Measurements from ENCODE around the gene UBAP1L.

The UBAP1L gene

GRCh38 chr15:65067317-65067644, 47.7 kb downstream of the UBAP1L start:
- no peak for DNase-seq (ENCODE audit: low read depth in 2 of 2, low spot score in 1 of 2)

- DNase-seq (ENCODE audit: low read depth in 2 of 2, low spot score in 1 of 2): no peak
These were observed 48.2 kb downstream of the UBAP1L start for GRCh38 chr15:65066635-65067316.

- no peak for DNase-seq (ENCODE audit: low read depth in 2 of 2, low spot score in 1 of 2)
These were observed 48.9 kb downstream of the UBAP1L start for GRCh38 chr15:65066001-65066634.

- no peak for DNase-seq (ENCODE audit: low read depth in 2 of 2, low spot score in 1 of 2)
These were observed 52.3 kb downstream of the UBAP1L start for GRCh38 chr15:65062726-65063125.

GRCh38 chr15:65062061-65062460, 52.9 kb downstream of the UBAP1L start:
- DNase-seq (ENCODE audit: low read depth in 2 of 2, low spot score in 1 of 2): no peak

GRCh38 chr15:65060641-65061397, 54.2 kb downstream of the UBAP1L start:
- DNase-seq (ENCODE audit: low read depth in 2 of 2, low spot score in 1 of 2): no peak

GRCh38 chr15:65059931-65060596, 54.9 kb downstream of the UBAP1L start:
- DNase-seq (ENCODE audit: low read depth in 2 of 2, low spot score in 1 of 2): no peak

- no peak for DNase-seq (ENCODE audit: low read depth in 2 of 2, low spot score in 1 of 2)
These were observed 55.6 kb downstream of the UBAP1L start for GRCh38 chr15:65059369-65059750.

GRCh38 chr15:65058394-65059368, 56.3 kb downstream of the UBAP1L start:
- DNase-seq (ENCODE audit: low read depth in 2 of 2, low spot score in 1 of 2): no peak

- no peak for DNase-seq (ENCODE audit: low read depth in 2 of 2, low spot score in 1 of 2)
These were observed 57.5 kb downstream of the UBAP1L start for GRCh38 chr15:65057549-65057940.

GRCh38 chr15:65056868-65057548, 58.0 kb downstream of the UBAP1L start:
- no peak for DNase-seq (ENCODE audit: low read depth in 2 of 2, low spot score in 1 of 2)

GRCh38 chr15:65056106-65056505, 58.9 kb downstream of the UBAP1L start:
- DNase-seq (ENCODE audit: low read depth in 2 of 2, low spot score in 1 of 2): no peak

GRCh38 chr15:65055201-65055870, 59.7 kb downstream of the UBAP1L start:
- DNase-seq (ENCODE audit: low read depth in 2 of 2, low spot score in 1 of 2): no peak

- DNase-seq (ENCODE audit: low read depth in 2 of 2, low spot score in 1 of 2): peak in 1 of 2 donors; percentile 21
These were observed 60.4 kb downstream of the UBAP1L start for GRCh38 chr15:65054333-65055200.

- no peak for DNase-seq (ENCODE audit: low read depth in 2 of 2, low spot score in 1 of 2)
These were observed 62.0 kb downstream of the UBAP1L start for GRCh38 chr15:65052956-65053355.

GRCh38 chr15:65051266-65051665, 63.7 kb downstream of the UBAP1L start:
- DNase-seq (ENCODE audit: low read depth in 2 of 2, low spot score in 1 of 2): no peak

GRCh38 chr15:65050270-65050669, 64.7 kb downstream of the UBAP1L start:
- no peak for DNase-seq (ENCODE audit: low read depth in 2 of 2, low spot score in 1 of 2)

GRCh38 chr15:65049418-65049840, 65.6 kb downstream of the UBAP1L start:
- peak; percentile 44 to 73 for DNase-seq (ENCODE audit: low read depth in 2 of 2, low spot score in 1 of 2)

- no peak for DNase-seq (ENCODE audit: low read depth in 2 of 2, low spot score in 1 of 2)
These were observed 66.8 kb downstream of the UBAP1L start for GRCh38 chr15:65048241-65048640.

Data from stimulated activated CD8-positive, alpha-beta memory T cell treated with anti-CD3 and anti-CD28 coated beads, Interleukin-4, amount 100 ng/mL, for 1 hour (primary cell).